Measurements from ENCODE around the gene UST. TPM values are rescaled to one million over a fixed set of nuclear protein-coding genes. Genes with fewer than 3 reads are reported as not detected.

The UST gene
- total RNA-seq, 6 experiments from 2014 or later = 0.44 to 1.9 (median 0.91) TPM

DNA sequence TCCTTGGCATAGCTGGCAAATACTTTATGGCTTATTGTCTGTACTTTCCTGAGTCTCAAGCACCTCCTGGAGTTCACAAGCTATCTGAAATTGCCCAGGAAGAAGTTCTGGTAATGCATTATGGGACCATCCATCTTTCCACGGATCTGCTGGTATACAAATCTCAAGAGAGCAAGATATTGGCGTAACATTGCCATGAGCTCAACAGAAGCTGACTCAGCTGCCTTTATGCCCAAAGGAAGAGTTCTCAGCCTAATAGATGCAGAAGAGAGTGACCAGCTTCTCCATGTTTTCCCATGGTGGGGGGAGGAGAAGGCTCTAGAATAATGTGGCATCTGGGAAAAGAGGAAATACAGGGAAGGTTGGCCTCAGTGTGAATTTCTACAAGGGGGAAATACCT is 78.7 kb downstream of the UST start:
- DNase-seq (no peak), ATAC-seq (no peak)
- H3K27ac ChIP-seq = no peak overlapping the region
- no peaks in the 10 kb centered on the region for H3K4me1 ChIP-seq
- H3K27me3 ChIP-seq = no peaks in the 10 kb centered on the region
- WGBS (ENCODE audit: insufficient coverage, low coverage, low lambda C conversion rate, missing lambda C conversion rate) = 50% methylated on average over 2 of the region's 2 CpGs
- H3K9me3 ChIP-seq = no peaks in the 10 kb centered on the region
- intact Hi-C loops (cut with DNase I) = no loop called here
- TF ChIP-seq POLR2A (IDR thresholded peaks at IDR 0.05) = no peak
- TF ChIP-seq, protein P1, sequence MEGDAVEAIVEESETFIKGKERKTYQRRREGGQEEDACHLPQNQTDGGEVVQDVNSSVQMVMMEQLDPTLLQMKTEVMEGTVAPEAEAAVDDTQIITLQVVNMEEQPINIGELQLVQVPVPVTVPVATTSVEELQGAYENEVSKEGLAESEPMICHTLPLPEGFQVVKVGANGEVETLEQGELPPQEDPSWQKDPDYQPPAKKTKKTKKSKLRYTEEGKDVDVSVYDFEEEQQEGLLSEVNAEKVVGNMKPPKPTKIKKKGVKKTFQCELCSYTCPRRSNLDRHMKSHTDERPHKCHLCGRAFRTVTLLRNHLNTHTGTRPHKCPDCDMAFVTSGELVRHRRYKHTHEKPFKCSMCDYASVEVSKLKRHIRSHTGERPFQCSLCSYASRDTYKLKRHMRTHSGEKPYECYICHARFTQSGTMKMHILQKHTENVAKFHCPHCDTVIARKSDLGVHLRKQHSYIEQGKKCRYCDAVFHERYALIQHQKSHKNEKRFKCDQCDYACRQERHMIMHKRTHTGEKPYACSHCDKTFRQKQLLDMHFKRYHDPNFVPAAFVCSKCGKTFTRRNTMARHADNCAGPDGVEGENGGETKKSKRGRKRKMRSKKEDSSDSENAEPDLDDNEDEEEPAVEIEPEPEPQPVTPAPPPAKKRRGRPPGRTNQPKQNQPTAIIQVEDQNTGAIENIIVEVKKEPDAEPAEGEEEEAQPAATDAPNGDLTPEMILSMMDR (IDR thresholded peaks at IDR 0.05) = no peak
- H3K36me3 ChIP-seq = no peaks in the 10 kb centered on the region
- H3K4me3 ChIP-seq = no peak overlapping the region

DNA sequence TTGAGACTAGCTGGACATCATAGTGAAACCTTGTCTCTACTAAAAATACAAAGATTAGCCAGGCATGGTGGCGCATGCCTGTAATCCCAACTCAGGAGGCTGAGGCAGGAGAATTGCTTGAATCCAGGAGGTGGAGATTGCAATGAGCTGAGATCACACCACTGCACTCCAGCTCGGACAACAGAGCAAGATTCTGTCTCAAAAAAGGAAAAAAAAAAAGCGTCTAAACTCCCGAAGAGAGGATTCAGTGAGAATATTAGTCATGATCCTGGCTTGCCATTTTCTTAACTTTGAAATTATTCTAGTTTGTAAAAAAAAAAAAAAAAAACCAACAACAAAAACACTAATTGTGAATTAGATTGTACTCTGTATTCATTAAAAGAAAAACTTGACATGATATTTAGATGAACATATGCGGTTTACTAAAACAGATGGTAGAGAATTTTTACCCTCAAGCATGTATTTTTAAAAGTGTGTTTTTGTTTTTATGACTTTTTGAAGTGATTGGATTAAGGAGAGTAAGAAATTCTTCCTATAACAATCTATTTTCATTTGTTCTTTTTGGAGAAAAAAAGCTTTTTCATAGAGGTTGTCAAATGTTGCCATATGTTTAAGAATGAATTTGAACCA is 80.7 kb downstream of the UST start:
- intact Hi-C loops (cut with DNase I) = no loop called here

DNA sequence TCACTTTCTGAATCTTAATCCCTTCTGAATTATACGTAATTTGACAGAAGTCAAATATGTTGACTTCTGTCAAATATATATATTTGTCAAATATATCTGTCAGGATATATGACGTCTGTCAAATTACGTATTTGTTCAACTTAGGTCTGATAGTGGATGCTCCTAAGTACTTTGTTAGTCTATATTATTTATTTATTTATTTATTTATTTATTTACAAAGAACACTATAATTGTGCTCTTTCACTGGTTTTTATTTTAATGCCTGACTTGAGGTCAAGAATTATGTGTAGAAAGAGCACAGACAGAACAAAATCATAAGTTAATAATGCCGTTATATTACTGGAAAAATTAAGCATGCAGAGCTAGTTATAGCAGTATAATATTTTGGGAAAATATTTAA is 81.2 kb downstream of the UST start:
- TF ChIP-seq POLR2A (IDR thresholded peaks at IDR 0.05) = no peak
- TF ChIP-seq, protein P1 (IDR thresholded peaks at IDR 0.05) = no peak
- Histone ChIP-seq H3K27me3 (no peaks in the 10 kb centered on the region), H3K4me1 (no peaks in the 10 kb centered on the region), H3K9me3 (no peaks in the 10 kb centered on the region), H3K4me3 (no peak overlapping the region), H3K27ac (no peak overlapping the region), H3K36me3 (no peaks in the 10 kb centered on the region)
- DNase-seq = no peak
- 72% methylated on average over 4 of the region's 4 CpGs for WGBS (ENCODE audit: insufficient coverage, low coverage, low lambda C conversion rate, missing lambda C conversion rate)
- intact Hi-C loops (cut with DNase I) = no loop called here
- no peak for ATAC-seq

More for the DNA sequence above, 80.7 kb downstream of the UST start:
- H3K36me3 ChIP-seq = no peaks in the 10 kb centered on the region
- DNase-seq (no peak), ATAC-seq (no peak)
- 52% methylated on average over 4 of the region's 5 CpGs for WGBS (ENCODE audit: insufficient coverage, low coverage, low lambda C conversion rate, missing lambda C conversion rate)
- H3K4me1 ChIP-seq = no peaks in the 10 kb centered on the region
- H3K27me3 ChIP-seq = no peaks in the 10 kb centered on the region
- H3K4me3 ChIP-seq = no peak overlapping the region
- TF ChIP-seq, protein P1 (IDR thresholded peaks at IDR 0.05) = no peak
- TF ChIP-seq POLR2A (IDR thresholded peaks at IDR 0.05) = no peak
- no peaks in the 10 kb centered on the region for H3K9me3 ChIP-seq
- H3K27ac ChIP-seq = no peak overlapping the region

DNA sequence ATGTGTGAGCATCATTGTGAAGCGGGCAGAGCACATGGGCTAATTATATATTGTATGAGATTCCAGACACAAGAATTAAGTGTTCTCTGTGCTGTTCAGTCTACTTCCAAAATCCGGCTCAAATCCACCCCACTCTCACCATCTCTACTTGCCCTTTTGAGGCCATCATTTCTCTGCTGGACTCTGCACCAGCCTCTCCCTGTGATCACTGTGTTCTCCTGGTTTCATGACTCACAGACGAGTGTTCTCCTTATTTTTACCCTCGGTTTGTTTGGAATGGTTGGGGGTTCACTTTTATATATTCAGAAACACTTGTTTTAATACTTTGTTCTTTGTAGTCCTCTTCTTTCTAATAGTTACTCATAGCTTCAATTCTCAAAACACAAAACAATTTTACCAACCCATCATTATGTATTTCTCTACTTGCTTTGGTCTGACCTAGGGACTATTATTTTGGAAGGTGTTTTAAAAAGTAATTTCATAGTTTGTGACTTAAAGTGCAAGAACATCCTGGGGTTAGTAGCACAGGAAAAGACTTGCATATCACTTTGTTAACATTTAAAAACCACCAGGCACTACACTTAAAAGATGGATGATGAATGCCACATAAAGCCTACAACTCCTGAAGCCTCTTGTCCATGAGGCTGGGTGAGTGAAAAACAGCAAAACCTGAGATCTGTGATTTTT is 82.7 kb downstream of the UST start:
- no peaks in the 10 kb centered on the region for H3K9me3 ChIP-seq
- TF ChIP-seq, protein P1 (IDR thresholded peaks at IDR 0.05) = no peak
- no peak for TF ChIP-seq POLR2A (IDR thresholded peaks at IDR 0.05)
- no peak overlapping the region for H3K4me3 ChIP-seq
- H3K4me1 ChIP-seq = no peaks in the 10 kb centered on the region
- H3K36me3 ChIP-seq = no peaks in the 10 kb centered on the region
- H3K27me3 ChIP-seq = no peaks in the 10 kb centered on the region
- ATAC-seq (no peak), DNase-seq (no peak)
- WGBS (ENCODE audit: insufficient coverage, low coverage, low lambda C conversion rate, missing lambda C conversion rate) = 72% methylated on average over 4 of the region's 4 CpGs
- intact Hi-C loops (cut with DNase I) = no loop called here
- H3K27ac ChIP-seq = no peak overlapping the region

Measured in right lobe of liver (tissue), 6 donors.